NAMALWA (cell line): Measurements from ENCODE around the gene SMS.
"Not testable (repeated sequence)": the region's sequence is repeated elsewhere in the genome, so short reads cannot be mapped to it uniquely, and the experiment has no call there.

Source experiments
- DNase-seq: peaks from one replicate; pipeline ENCODE4 v3.0.0-alpha.2; 2015; ENCODE audit warnings: low spot score

SMS gene

DNA sequence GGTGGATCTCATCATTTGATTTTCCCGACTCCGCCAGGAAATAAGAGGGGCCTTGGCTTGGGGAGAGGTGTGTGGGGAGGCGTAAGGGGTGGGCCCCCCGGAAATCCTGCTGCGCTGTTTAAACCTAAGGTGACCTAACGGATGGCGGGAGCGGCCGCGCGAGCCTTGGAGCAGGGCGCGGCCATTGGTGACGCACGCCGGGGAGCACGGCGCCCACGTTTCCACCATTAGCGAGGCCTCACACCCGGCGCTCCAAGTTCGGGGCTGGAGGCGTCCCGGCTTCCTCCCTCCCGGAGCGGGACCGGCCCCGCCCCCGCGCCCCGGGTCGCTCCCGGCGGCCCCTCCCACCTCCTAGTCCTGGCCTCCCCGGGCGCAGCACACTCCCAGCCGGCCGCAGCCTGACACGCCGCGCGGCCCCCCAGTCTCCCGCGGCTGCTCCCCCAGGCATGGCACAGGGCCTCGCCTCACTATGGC is at the start of gene SMS:
SMS (plus strand) TSS at position 354 of the 474 bp plus-strand sequence; CDS start at position 470, 116 bp downstream.
- DNase-seq, result peak; percentile 55

DNA sequence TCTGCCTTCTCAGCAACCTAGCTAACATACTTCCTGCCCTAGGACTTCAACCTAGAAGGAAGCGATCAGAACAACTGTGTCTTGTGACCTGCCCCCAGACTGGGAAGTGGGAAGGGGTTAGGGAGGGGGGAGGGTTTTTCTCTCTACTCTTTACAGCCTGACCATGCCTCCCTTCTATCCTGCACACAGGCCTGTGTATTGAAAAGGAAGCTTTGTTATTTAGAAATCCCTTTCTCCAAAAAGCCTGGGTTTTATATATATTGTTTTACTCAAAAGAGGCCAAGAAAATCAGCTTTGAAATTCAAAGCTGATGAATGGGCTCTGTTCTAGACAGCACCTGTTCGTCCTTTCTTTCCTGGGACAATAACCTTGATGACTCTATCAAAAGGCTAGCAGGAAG is 35.2 kb upstream of the SMS start:
- no peak for DNase-seq

DNA sequence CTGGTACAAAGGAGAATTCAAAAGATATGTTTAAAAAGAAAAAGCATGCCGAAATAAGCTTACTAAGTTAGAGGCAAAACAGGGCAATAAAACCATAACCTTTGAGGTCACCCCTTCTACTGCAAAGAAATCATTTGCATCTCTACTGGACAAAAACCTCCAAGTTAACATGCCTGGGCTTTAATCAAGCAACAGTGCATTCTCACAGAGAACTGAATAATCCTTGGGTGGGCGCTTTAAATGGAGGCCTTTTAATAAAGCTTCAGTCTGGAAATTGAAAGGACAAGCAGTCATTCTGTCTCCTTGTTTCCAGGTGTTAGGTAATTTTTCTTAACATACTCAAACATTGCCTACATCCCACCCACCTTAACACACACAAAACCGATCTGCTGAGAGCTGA is 34.6 kb upstream of the SMS start:
- no peak for DNase-seq

DNA sequence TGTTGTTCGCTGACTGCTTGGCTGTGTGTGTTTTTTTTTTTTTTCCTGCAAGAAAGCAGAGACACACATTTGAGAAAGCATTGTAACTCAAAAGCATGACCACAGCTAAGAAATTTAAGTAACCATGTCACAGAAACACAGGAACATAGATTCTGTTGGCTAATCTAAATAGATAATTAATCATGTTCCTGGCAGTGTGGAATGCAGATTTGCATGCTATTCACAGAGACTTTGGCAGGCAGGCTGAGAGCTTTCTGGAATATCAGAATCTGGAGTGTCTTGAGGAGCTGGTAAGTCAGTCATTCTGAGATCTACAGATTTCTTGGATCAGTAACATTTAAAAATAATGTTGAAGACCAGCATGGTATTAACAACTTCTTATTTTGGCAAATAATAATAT is 33.2 kb upstream of the SMS start:
- DNase-seq, result no peak

DNA sequence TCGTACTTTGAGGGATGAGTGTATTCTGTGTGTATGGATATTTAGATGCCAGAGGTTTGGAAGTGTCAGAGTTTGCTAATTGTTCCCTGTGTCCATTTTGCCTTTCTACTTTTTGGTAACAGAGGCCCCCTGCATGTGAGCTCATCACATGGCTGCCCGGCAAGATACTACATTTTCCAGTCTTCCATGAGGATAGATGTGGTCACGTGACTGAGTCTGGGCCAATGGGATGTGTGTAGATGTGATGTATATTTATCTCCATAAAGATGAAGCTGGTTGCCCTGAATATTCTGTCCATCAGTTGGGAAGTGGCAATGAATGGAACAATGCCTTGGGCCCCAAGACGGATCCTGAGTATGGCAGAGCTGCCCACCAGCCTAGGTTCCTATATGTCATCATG is 29.0 kb upstream of the SMS start:
- DNase-seq, result no peak

DNA sequence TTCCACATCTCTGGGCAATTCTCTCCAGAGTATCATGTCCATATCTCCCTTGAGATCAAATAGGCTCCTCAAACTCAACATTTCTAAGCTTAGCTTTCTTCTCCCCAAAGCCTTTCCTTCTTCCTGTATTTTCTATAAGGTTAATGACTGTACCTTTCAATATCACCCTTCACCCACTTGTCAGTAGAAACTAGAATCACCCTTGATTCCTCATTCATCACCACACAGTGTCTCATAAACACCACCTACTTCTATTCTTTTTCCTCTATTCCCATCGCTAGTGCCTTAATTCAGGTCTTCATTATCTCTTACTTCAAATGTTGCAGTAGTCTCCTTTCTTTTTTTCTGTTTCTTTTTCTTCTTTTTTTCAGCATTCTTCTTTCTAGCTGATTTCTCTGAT is 28.3 kb upstream of the SMS start:
- no peak for DNase-seq

DNA sequence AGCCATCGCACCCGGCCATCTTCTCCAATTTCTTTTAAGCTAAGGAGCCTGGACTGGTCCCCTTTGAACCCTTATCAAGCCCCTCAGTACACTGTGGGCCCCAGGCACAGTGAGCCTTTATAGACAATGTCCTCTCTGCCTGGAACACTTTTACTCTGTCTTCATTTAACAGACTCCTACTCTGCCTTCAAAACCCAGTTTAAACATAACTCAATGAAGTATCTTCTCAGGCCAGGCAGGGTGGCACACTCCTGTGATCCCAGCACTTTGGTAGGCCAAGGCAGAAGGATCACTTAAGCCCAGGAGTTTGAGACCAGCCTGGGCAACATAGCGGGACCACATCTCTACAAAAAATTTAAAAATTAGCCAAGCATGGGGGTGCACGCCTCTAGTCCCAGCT is 27.5 kb upstream of the SMS start:
- no peak for DNase-seq

DNA sequence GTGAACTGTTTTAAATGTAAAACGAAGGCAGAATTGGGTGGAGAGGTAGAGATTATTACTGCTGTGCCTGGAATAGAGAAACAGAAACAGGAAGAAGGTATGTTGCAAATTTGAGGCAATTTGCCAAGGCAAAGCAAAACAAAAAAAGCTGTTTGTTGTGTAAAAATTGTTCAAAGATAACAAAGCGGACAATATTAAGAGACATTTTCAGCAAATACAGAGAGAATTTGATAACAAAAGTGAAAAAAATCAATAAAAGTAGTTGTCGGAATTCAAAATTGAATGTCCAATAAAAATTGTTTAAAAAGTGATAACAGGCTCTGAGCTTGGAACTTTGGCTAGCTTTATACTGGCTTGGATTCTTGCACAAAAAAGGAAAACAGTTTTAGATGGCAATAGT is 14.4 kb upstream of the SMS start:
- DNase-seq, result no peak

DNA sequence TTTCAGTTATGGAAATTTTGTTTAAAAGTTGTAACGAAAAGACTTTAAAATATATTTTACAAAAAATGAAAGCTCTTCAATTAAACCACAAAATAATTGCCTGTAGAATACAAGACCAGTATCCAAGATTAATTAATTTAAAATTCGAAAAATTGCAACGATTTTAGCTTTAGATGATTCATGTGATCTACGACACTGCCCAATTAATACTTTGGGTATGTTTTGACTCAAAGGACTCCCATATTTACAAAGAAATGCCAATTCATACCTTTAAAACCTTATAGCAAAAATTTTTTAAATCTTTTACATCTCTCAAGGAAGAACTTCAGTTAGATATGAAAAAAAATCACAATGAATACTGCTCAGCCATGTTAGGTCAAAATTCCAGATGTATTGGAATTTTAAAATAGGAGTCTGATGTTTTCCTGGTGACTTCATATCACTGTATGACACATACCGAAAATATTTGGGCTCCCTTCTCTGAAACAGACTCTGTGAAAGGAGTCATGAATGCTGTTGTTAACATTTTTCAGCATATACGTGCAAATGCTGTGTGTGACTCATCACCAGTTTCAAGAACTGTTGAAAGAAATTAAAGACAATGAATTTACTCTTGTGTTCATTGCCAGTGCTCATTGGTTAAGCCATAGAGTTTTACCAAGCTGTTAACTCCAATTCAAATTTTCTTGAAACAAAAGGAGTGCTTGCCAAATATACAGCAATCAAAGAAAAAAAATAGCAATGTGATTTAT is 13.8 kb upstream of the SMS start:
- no peak for DNase-seq

DNA sequence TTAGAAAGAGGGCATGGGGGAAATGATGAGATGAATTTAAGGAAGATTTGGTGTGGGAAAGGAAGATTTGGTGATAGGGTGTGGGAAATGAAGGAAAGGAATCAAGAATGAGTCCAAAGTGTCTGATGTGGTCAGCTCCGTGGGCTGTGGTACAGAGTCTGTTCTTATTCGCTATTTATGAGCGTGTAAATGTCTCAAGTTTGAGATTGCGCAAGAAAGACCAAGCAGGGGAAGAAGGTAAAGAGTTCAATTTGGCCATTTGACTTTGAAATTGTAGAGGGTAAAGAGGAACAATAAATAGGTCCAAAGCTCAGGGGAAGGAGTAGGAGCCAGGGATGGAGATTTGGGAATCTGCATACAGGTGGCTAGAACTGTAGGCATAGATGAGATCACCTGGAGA is 11.3 kb upstream of the SMS start:
- no peak for DNase-seq

DNA sequence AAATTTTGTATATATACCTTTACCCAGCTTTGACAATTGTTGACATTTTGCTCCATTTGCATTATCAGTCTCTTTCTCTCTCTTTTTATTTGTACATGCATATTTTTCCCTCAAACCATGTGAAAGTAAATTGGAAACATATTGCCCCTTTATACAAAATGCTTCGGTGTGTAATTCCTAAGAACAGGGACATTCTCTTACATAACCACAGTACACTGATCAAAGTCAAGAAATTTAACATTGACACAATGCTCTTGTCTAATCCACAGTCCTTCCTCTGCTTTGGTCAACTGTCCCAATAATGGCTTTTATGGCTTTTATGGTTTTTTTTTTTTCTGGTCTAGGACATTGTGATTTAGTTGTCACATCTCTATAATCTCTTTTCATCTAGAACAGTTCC is 9.5 kb upstream of the SMS start:
- DNase-seq, result no peak

DNA sequence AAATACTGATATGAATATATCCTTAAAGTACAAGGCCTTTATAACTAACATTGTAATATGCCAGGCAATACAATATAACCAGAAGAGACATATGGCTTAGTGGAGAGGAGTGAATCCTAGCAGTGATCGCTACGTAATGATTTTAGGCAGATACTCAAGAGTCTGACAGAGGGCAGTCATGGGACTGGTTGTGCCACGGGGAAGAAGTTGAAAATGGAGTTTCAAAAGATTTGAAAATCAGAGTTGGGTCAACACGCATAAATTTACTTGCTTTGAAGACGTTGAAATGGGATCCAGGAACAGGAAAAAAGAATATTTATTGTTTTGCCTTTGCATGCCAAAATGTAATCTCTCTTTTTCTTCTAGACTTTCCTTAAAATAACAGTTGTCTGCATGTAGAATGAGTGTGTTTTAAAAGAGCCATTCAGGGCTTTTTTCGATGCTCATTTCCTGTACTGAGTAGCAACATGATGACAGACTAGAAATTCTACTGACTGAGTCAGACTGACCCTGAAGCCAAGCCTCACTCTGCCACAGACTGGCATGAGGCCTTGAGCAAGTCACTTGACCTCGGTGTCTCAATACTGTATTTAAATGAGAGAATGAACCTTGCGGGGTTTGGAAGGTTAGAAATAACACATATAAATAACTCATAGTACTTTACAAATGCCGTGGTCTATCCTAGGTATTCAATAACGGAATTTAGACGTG is 8.1 kb upstream of the SMS start:
- no peak for DNase-seq

DNA sequence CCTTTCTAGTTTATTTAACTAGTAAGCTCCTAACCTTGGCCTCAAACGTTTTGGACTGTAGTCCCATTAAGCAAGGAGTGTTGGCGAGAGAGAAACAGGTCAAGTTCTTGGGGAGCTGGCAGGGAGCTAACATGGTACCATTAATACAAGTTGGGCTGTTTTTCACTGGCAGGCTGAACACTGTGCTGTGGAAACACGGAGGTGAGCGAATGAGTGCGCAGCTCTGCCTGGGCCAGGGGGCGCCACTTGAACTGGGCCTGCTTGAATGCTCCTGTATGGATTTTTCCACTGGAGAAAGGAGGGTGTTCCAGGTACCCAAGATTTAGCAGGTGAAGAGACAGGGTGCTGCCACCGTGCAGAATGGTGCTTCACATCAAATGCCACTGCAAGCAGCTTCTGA is 7.4 kb upstream of the SMS start:
- DNase-seq, result no peak

DNA sequence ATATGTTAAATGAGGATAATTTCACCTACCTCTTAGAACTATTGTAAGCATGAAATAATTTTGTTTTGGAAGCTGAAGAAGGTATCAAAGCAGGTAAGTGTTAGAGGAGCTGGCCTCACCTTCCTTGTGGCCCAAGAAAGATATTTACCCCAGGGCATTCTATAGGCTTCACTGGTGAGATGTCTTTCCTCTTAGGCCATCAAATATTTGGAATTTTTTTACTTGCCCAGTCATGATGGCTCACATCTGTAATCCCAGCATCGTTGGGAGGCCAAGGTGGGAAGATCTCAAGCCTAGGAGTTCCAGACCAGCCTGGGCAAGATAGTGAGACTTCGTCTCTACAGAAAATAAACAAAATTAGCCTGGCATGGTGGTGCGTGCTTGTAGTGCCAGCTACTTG is 6.1 kb upstream of the SMS start:
- DNase-seq, result no peak

DNA sequence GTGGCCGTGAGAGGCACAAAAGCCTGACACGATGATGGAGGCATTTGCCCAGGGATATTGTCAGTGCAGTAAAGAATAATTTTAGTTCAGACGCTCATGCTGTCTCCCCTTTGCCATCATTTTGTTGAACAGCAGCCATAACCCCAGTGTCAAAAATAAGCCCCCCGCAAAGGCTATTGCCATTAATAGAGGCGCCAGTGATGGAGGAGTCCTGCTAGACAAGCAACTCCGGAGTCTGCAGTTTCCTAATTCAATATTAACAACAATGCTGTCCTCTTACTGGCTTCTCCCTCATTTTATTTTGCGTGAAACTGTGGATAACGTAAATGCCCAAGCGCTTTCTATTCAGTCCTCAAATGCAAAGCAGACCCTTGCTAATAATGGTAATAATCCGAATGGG is 603 bp upstream of the SMS start:
- no peak for DNase-seq

DNA sequence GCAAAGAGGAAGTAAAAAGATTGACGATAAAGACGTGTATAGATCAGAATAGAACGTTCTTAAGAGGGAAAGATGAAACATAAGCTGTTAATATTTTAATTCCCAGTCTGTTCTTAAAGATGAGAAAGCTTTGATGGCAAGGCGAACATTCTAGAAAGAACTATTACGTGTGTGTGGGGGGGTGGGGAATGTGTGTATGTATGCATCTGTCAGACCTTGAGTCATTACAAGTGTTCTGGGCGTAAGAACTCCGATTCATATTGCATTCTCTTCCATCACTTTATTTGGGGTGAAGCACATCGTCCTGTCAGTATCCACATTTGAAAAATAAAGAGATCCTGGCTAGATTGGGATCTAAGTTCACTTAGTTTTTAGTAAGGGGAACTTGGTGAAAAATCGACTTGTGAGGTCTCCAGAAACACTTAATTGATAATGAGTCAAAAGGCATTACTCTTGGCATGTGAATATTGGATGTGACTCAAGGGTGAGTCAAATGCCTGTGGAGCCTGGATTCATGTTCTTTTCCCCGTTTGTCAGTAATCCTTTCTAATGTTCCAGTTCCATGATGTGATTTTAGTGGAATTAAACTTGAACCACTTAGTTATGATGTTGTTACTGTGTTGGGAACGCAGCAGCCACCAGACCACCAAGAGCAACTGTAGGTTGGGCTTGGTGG is 3.1 kb downstream of the SMS start:
- DNase-seq, result no peak

DNA sequence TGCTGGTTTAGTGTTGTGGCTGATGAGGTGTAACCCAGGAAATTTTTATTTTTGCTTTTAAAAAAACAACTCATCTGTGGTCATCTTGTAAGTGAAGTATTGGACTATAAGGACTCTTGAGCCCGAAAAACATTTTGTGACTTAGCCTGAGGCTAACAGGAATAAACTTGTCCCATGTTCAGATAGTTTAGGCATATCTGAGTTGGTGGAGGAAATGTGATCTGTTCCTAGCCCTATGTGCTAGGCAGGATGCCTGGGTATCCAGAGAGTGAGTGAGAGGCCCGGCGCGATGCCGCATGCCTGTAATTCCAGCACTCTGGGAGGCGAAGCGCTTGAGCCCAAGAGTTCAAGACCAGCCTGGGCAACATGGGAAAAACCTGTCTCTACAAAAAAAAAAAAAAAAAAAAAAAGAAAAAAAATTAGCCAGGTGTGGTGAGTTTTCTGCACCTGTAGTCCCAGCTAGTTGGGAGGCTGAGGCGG is 3.7 kb downstream of the SMS start:
- no peak for DNase-seq

DNA sequence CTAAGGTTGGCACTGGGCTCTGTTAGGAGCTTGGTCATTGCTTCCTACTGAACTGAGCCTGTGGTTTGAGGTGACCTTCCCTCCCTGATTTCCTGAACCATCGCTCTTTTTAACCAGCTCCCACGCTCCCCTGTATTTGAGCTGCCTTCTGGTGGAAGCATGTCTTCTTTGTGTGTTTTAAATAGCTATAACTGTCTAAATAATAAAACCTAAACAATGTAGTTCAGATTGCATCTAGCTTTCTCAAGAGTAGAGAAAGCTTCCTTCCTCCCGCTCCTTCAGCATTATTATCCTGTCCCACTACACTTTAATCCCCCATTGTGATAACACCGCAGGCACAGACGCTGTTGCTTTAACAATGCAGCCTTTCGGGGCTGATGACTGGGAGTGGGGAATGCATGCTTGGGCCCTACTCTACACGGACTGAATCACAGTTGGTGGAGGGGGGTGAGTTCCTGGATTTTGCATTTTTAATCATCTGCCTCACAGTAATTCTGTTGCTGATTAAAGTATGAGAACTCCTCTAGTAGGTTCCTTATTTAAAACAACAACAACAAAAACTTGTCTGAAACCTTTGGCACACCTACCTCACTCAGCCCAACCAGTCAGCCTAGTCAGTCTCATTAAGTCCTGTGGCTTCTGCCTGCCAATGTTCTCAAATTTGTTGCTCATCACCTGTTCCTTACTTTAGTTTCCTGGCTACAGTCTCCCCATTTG is 6.6 kb downstream of the SMS start:
- no peak for DNase-seq

DNA sequence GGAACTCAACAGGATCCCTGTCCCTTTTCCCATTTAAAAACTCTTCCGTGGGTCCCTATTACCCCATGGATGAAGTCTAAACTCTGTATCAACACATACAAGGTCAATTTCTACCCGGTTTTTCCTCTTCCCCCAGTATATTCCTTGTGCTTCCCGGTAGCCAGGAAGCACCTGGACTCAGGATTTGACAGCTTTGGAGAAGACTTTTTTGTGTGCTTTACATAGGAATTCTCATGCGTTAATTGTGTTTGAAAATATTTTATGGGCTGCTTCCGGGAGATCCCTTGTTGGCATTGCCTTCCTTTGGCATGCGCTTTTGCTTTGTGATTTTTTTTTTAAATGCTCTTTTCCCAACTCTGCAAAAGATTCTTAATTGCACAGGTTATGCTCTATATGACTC is 7.2 kb downstream of the SMS start:
- no peak for DNase-seq

DNA sequence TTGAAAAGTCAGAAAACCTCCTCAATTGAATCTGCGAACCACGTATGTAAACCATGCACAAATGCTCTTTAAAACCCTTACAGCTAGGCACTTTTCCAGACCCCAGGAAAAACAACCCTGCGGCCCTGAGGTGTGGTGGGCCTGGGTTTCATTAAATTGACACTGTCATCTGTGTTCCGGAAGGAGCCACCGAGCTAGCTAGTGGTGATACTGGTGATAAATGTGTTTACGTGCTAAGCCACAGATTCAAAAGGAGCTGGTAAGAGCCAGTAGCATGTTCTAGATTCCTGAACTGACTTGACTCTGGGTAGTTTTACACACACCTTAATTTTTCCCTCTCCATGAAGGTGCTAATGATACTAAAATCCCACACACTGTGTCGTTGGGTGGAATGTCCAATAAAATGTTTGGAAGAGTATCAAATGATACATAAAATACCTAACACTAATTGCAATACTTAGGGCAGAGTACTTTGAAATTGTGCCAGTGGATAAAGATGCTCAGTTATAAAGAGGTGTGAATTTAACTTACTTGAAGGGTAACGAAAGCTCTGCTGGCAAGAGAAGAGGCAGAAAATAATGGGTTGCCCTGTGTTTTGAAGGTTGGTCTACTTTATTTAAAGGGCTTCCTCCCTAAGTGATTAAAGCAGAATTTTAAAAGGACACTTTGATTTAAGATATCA is 8.5 kb downstream of the SMS start:
- DNase-seq, result no peak

DNA sequence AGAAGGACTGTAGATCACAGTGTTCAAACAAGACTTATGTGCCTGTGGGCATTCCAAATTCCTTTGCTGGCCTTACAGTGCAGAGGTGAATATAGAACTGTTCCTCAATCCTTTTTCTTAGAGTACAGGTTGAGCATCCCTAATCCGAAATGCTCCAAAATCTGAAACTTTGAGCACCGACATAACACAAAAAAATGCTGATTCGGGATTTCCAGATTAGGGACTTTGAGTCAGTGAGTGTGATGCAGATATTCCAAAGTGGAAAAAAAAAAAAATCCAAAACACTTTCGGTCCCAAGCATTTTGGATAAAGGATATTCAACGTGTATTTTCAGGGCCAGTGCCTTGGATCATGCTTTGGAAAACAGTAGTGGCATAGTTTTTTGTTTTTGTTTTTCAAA is 9.2 kb downstream of the SMS start:
- DNase-seq, result no peak

DNA sequence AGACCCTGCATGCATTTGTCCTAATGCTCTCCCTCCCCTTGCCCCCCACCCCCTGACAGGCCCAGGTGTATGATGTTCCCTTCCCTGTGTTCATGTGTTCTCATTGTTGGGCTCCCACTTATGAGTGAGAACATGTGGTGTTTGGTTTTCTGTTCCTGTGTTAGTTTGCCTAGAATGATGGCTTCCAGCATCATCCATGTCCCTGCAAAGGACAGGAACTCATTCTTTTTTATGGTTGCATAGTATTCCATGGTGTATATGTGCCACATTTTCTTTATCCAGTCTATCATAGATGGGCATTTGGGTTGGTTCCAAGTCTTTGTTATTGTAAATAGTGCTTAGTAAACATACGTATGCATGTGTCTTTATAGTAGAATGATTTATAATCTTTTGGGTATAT is 10.0 kb downstream of the SMS start:
- not testable (repeated sequence) for DNase-seq
